GM12872 (cell line): ENCODE data around the gene BTN3A1.

Source experiments
- CTCF ChIP-seq: IDR thresholded peaks from 3 replicates; pipeline ENCODE4 v1.5.1; 2011; ENCODE audit warnings: low read depth, mild to moderate bottlenecking, low read length, moderate library complexity; ENCODE audit not compliant: insufficient read depth

BTN3A1 gene

GRCh38 chr6:26408828-26409730 lies 7.0 kb downstream of the BTN3A1 start:
- TF ChIP-seq CTCF = no peak

- TF ChIP-seq CTCF = no peak
These were observed 9.7 kb downstream of the BTN3A1 start for GRCh38 chr6:26411751-26412150.

- TF ChIP-seq CTCF = no peak
These were observed 10.2 kb downstream of the BTN3A1 start for GRCh38 chr6:26412228-26412627.

- TF ChIP-seq CTCF = no peak
These were observed 10.9 kb downstream of the BTN3A1 start for GRCh38 chr6:26412954-26413353.

- no peak for TF ChIP-seq CTCF
These were observed 12.2 kb downstream of the BTN3A1 start for GRCh38 chr6:26414281-26414680.

- no peak for TF ChIP-seq CTCF
These were observed 13.1 kb downstream of the BTN3A1 start for GRCh38 chr6:26415036-26415614.

GRCh38 chr6:26415791-26416190 lies 13.7 kb downstream of the BTN3A1 start:
- no peak for TF ChIP-seq CTCF
